GM18868 (cell line): ENCODE data around the gene SERPINA6.
"Not testable (repeated sequence)": the region's sequence is repeated elsewhere in the genome, so short reads cannot be mapped to it uniquely, and the experiment has no call there.

ENCODE experiments used
- ATAC-seq: cut with Tn5 transposase; IDR thresholded peaks from one replicate; pipeline ENCODE4 v1.9.1; 2021; ENCODE audit warnings: mild to moderate bottlenecking, moderate library complexity; ENCODE audit not compliant: unreplicated experiment

The SERPINA6 gene

GRCh38 chr14:94322648-94323570 lies at the start of gene SERPINA6:
Gene SERPINA6, minus strand, starts transcription at chr14:94323336. Its CDS starts 8,688 bp downstream, at chr14:94314648.
- ATAC-seq = no peak

DNA sequence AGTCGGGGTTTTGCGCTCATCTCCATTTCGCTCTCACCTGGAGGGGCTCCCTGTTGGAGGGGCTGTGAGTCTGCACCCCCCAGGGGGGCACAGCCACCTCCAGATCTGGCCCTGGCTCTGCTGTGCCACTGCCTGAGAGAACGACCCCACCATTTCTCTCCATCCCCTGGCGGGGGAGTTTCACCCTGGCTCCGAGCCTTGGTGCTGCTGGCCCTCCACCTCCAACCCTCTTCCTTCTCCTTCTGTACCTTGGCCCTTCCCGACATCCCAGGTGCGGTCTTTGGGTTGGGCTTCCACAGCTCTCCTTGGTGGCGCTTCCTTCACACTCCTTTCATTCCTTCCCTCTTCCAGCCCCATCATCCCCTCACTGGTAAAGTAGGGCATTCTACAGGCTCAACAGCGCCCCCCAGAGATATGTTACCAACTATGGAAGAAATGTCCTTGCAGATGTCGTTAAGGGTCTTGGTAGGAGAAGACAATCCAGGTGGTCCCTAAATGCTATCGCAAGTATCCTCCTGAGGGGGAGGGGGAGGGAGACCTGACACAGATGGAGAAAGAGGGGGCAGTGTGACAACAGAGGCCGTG lies 49.0 kb upstream of the SERPINA6 start:
- no peak for ATAC-seq

- no peak for ATAC-seq
Observed at GRCh38 chr14:94370524-94370910, 47.4 kb upstream of the SERPINA6 start.

DNA sequence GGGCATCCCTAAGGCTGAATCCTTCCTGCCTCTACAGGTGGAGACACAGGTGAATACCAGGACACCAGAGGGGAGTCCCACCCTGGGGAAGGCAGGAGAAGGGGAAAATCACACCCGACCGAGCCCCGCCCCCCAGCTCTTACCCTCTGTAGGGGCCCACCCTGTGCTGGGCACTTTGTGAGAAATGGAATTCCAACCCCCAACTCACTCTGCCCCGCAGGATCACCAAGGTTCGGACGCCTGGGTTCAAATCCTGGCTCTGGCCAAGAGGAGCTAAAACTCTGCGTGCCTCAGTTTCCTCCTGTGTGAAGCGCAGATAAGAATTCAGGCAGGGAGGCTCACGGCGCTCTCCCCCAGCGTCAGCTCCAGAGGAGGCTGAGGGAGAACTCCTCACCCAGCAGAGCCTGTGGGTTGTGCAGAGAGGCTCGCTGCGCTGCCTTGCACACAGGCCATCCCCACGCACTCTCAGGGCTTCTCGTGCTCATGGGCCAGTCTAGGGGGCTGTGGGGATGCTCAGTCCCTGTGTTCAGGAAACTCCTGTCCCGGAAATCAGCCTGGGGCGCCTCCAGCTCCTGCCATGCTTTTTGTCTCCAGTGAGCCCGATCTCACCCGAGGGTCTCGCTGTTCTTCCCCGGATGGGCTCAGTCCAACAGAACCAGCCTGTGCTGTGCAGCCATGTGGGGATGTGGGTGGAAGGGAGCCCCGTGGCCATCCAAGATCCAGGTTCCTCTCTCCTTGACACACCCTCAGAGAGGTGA lies 46.8 kb upstream of the SERPINA6 start:
- not testable (repeated sequence) for ATAC-seq

DNA sequence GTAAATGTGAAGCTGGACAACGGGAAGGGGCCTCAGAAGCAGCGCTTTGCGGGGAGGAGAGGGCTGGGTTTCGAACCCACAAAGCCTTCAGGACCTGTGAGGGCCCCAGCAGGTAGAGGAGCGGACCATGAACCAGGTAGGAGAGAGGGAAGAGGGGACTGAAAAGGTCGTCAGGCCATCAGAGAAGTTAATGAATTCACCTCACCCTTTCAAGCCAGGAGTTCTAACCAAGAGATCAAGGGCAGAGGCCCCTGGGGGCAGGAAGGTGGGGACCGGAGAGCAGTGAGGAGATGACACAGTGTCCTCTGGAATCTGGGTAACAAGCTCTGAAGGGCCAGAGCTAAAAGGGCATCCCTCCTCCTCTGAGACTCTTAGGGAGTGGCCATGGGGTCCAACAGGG lies 45.8 kb upstream of the SERPINA6 start:
- ATAC-seq = no peak

DNA sequence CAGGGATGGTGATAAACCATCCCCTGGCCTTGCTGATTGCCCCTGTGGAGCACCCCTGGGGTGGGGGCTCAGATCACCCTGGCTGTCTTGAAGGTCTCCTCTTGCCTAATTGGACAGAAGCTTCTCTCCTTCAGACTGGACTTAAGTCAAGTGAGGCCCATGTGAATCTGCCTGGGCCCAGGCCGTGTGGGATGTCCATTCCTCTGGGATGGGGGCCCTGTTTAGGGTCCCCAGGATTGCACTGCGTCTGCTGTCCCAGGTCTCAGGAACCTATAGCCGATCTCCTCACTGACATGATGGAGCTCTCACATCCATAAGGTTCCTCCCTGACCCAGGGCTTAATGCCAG lies 45.1 kb upstream of the SERPINA6 start:
- no peak for ATAC-seq

GRCh38 chr14:94367347-94368242 lies 44.5 kb upstream of the SERPINA6 start:
- no peak for ATAC-seq

DNA sequence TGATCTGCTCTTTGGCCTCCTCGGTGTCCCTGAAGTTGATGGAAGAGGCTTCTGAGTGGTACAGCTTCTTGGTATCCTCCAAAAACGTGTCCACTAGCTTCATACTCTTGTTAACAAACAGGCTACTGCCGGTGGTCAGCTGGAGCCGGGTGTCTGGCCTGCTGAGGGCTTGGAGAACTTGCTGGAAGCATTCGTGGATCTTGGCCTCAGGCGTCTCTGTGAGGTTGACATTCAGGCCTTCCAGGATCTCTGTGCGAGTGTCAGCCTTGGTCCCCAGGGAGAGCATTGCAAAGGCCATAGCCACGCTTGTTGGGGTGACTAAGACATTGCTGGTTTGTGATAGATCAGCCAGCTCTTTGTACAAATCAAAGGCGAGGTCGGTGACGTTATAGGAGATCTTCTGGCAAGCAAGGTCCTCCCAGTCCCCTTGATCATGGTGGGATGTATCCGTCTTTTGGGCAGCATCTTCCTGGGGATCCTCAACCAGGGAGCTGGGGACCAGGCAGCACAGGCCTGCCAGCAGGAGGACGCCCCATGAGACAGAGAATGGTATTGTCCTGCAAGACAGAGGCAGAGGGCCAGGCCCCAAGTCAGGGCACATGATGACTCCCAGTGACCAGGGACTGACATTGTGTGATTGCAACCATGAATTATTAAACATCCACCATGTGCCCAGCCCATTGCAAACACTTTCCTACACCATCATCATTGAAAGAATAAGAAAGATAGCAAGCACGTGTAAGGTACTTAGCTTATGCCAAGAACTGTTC lies 43.2 kb upstream of the SERPINA6 start, which contains the start of gene SERPINA2:
Gene SERPINA2, minus strand, starts transcription at position 553 of the 770 bp plus-strand sequence.
- no peak for ATAC-seq

- no peak for ATAC-seq
Observed at GRCh38 chr14:94365624-94366023, 42.5 kb upstream of the SERPINA6 start.

- no peak for ATAC-seq
Observed at GRCh38 chr14:94364964-94365363, 41.8 kb upstream of the SERPINA6 start.

- no peak for ATAC-seq
Observed at GRCh38 chr14:94364037-94364436, 40.9 kb upstream of the SERPINA6 start.

DNA sequence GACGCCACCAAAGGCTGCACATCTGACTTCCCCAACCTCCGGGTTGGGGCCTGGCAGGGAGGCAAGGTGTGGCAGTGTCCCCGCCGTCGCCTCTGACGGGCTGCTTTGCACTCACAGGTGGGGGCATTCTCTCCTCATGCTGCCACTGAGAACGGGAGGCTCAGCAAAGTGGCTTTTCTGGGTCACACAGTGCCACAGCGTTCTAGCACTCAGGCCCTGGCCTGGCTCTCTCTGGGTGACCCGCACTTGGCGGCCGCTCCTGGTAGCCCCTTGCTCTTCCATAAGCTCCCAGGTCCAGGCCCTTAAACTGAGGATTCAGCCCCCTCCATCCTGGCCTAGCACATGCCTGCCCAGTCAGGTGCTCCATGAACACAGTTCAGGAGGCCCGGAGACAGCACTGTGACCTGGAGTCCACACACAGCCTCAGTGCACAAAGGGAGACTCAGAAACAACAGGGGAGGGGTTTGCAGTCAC lies 40.1 kb upstream of the SERPINA6 start:
- no peak for ATAC-seq

DNA sequence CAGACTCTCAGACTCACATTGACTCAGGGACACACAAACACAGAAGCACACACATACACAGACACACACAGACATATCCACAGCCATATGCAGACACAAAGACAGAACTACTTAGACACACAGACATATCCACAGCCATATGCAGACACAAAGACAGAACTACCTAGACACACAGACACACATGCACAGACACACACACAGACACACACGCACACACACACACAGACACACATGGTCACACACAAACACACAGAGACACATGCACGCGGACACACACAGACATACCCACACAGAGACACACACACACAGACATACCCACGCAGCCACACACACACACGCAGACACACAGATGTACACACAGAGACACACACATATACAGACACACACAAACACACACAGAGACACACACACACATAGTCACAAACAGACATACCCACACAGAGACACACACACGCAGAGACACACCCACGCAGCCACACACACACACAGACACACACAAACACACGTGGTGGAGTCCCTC lies 39.5 kb upstream of the SERPINA6 start:
- no peak for ATAC-seq

DNA sequence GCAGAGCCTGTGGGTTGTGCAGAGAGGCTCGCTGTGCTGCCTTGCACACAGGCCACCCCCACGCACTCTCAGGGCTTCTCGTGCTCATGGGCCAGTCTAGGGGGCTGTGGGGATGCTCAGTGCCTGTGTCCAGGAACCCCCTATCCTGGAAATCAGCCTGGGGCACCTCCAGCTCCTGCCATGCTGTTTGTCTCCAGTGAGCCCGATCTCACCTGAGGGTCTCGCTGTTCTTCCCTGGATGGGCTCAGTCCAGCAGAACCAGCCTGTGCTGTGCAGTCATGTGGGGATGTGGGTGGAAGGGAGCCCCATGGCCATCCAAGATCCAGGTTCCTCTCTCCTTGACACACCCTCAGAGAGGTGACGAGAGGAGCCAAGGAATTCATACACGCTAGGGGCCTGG lies 38.5 kb upstream of the SERPINA6 start:
- ATAC-seq = no peak

GRCh38 chr14:94360945-94361565 lies 37.9 kb upstream of the SERPINA6 start:
- no peak for ATAC-seq

GRCh38 chr14:94357166-94357565 lies 34.0 kb upstream of the SERPINA6 start:
- ATAC-seq = no peak

GRCh38 chr14:94356379-94357056 lies 33.4 kb upstream of the SERPINA6 start:
- ATAC-seq = no peak

DNA sequence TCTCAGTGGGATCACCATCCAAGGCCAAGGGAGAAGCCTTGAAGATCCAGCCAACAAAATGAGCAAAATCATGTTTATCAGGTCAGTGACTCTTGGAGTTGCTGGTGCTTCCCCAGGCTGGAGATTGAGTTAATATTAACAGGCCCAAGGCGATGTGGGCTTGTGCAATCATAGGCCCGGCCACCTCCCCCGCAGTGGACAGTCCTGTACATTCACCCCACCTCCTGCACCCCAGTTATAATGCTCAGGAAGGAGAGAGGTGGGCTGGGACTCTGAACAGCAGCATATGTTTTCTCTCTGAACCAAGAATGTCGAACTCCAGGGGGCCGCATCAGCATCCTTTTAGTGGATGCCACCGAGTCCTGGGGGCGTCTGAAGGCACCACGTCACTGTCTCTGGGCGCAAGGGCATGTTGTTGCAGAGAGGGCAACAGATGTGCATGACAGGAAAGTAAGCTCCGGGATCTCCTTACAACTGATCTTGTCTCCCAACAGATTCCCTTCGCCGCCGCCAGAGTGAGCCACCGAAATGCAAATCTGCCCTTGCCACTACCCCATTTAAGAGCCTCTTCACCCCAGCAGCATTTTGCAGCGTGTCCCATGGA lies 32.2 kb upstream of the SERPINA6 start:
- ATAC-seq = no peak
